HCT116 (cell line): Measurements from ENCODE around the gene MSMP. TPM values are rescaled to one million over a fixed set of nuclear protein-coding genes. Genes with fewer than 3 reads are reported as not detected.

ENCODE experiments used
- ATAC-seq: fragments of 200-7000 bp; cut with Tn5 transposase; 2 replicates; pipeline ENCODE4 v1.9.1; 2020; ENCODE audit warnings: mild to moderate bottlenecking, moderate library complexity
- BruUV-seq: library from RNA; stranded (reverse); fragments of 400-500 nt; replicated peaks from 2 replicates; lab custom pipeline; 2021; lab: Mats Ljungman, UMichigan
- CTCF ChIA-PET: fragments of 300-600 bp; sonication (Branson Sonifier 250); formaldehyde crosslinking; loops from one replicate; lab custom pipeline; 2021; ENCODE audit warnings: antibody characterized with exemption; lab: Charles Lee
- POLR2A ChIA-PET: fragments of 300-600, 350-600 bp; sonication (Branson Sonifier 250); formaldehyde crosslinking; loops from one replicate; lab custom pipeline; 2021; ENCODE audit warnings: antibody characterized with exemption; lab: Charles Lee
- RAD21 ChIA-PET, 2 experiments: fragments of 300-600 bp; sonication (Branson Sonifier 250); formaldehyde crosslinking; loops; one replicate each; lab custom pipeline; 2023; ENCODE audit warnings: low total read pairs in 2 of 2; ENCODE audit not compliant: uncharacterized antibody in 2 of 2, unreplicated experiment in 2 of 2, low non-redundant PET in 1 of 2; lab: Charles Lee
- DNase-seq: peaks from one replicate; pipeline ENCODE4 v3.0.0-alpha.2; 2010; ENCODE audit warnings: low read depth, low spot score
- H2AFZ ChIP-seq: fragments of 200-600 bp; shearing (Covaris generic), sonication (generic); 2 replicates; pipeline ENCODE4 v1.6.1; 2017; ENCODE audit warnings: low read depth, mixed run types, mixed read lengths, antibody characterized with exemption, low read length; ENCODE audit not compliant: poor library complexity, severe bottlenecking
- H3K27ac ChIP-seq: 2 replicates; pipeline ENCODE4 v1.5.1; 2012; ENCODE audit warnings: low read depth, low read length
- H3K27me3 ChIP-seq: fragments of 200-600 bp; sonication (generic); 2 replicates; pipeline ENCODE4 v1.6.1; 2016; ENCODE audit warnings: mixed run types, low read length, mixed read lengths; ENCODE audit not compliant: insufficient read depth
- H3K36me3 ChIP-seq, 2 experiments: fragments of 200-500 bp in 1 of 2; fragments of 200-600 bp in 1 of 2; sonication (Bioruptor generic) in 1 of 2; sonication (generic) in 1 of 2; 2 replicates each; pipeline versions ENCODE4 v1.5.1 to v1.6.1; 2014 to 2016; ENCODE audit warnings: low read length in 2 of 2, inconsistent platforms in 1 of 2, mixed read lengths in 1 of 2, mixed run types in 1 of 2; ENCODE audit not compliant: insufficient read depth in 2 of 2, control insufficient read depth in 1 of 2
- H3K4me1 ChIP-seq, 2 experiments: fragments of 200-600 bp in 1 of 2; sonication (generic) in 1 of 2; 2 replicates each; pipeline versions ENCODE4 v1.5.1 to v1.6.1; 2012 to 2017; ENCODE audit warnings: low read length in 2 of 2, inconsistent platforms in 1 of 2, mild to moderate bottlenecking in 1 of 2, mixed read lengths in 1 of 2, mixed run types in 1 of 2, moderate library complexity in 1 of 2; ENCODE audit not compliant: insufficient read depth in 2 of 2, control insufficient read depth in 1 of 2
- H3K4me2 ChIP-seq: fragments of 200-600 bp; sonication (generic); 2 replicates; pipeline ENCODE4 v1.6.1; 2017; ENCODE audit warnings: mixed run types, low read length, mixed read lengths
- H3K4me3 ChIP-seq, 2 experiments: fragments of 200-600 bp in 1 of 2; sonication (generic) in 1 of 2; replicated peaks in 1 of 2; 2 replicates each; pipeline ENCODE4 v1.5.1; 2011 to 2016; ENCODE audit warnings: low read length in 2 of 2, control low read depth in 1 of 2, low read depth in 1 of 2, mild to moderate bottlenecking in 1 of 2, mixed read lengths in 1 of 2, mixed run types in 1 of 2
- H3K79me2 ChIP-seq: fragments of 200-600 bp; sonication (generic); 2 replicates; pipeline ENCODE4 v1.6.1; 2017; ENCODE audit warnings: mild to moderate bottlenecking, mixed run types, low read length, moderate library complexity, mixed read lengths; ENCODE audit not compliant: insufficient read depth
- H3K9ac ChIP-seq: fragments of 200-600 bp; sonication (generic); 2 replicates; pipeline ENCODE4 v1.6.1; 2016; ENCODE audit warnings: low read length, mixed read lengths
- H3K9me2 ChIP-seq: fragments of 200-600 bp; sonication (generic), shearing (Covaris generic); 2 replicates; pipeline ENCODE4 v1.6.1; 2017; ENCODE audit warnings: mixed run types, mild to moderate bottlenecking, moderate library complexity; ENCODE audit not compliant: insufficient read depth
- H3K9me3 ChIP-seq, 2 experiments: fragments of 200-500 bp in 1 of 2; fragments of 200-600 bp in 1 of 2; sonication (Bioruptor generic) in 1 of 2; sonication (generic) in 1 of 2; 2 replicates each; pipeline ENCODE4 v1.6.1; 2014 to 2017; ENCODE audit warnings: low read length in 2 of 2, mixed read lengths in 2 of 2, inconsistent platforms in 1 of 2, low read depth in 1 of 2, mild to moderate bottlenecking in 1 of 2, mixed run types in 1 of 2, moderate library complexity in 1 of 2; ENCODE audit not compliant: control insufficient read depth in 1 of 2, insufficient read depth in 1 of 2
- H4K20me1 ChIP-seq: fragments of 200-600 bp; sonication (generic), shearing (Covaris generic); 2 replicates; pipeline ENCODE4 v1.6.1; 2017; ENCODE audit warnings: mixed run types, mild to moderate bottlenecking, moderate library complexity; ENCODE audit not compliant: insufficient read depth
- CBX3 ChIP-seq: IDR thresholded peaks from 2 replicates; pipeline ENCODE4 v1.6.1; 2012; ENCODE audit warnings: low read depth
- CEBPB ChIP-seq: IDR thresholded peaks from 2 replicates; pipeline ENCODE4 v1.6.1; 2012; ENCODE audit warnings: low read depth
- EZH2phosphoT487 ChIP-seq: fragments of 200-600 bp; IDR thresholded peaks from 2 replicates; pipeline ENCODE4 v1.6.1; 2018; ENCODE audit warnings: antibody characterized with exemption, borderline replicate concordance
- JUND ChIP-seq: IDR thresholded peaks from 2 replicates; pipeline ENCODE4 v1.6.1; 2012
- POLR2AphosphoS5 ChIP-seq: IDR thresholded peaks from 2 replicates; pipeline ENCODE4 v1.6.1; 2011; ENCODE audit warnings: mild to moderate bottlenecking, low read depth, low read length, moderate library complexity
- RAD21 ChIP-seq: IDR thresholded peaks from 2 replicates; pipeline ENCODE4 v1.6.1; 2012; ENCODE audit warnings: low read depth, mild to moderate bottlenecking
- TCF7L2 ChIP-seq: IDR thresholded peaks from 2 replicates; pipeline ENCODE4 v1.7.0; 2011; ENCODE audit warnings: borderline replicate concordance, inconsistent platforms; ENCODE audit not compliant: insufficient read depth, insufficient read length; ENCODE audit errors: extremely low read depth
- ZBTB33 ChIP-seq: IDR thresholded peaks from 2 replicates; pipeline ENCODE4 v1.6.1; 2011; ENCODE audit warnings: mild to moderate bottlenecking, low read length, moderate library complexity; ENCODE audit not compliant: insufficient replicate concordance; ENCODE audit errors: extremely low read depth
- ZFX ChIP-seq: fragments of 450-650 bp; IDR thresholded peaks from 2 replicates; pipeline ENCODE4 v1.6.1; 2017
- ZNF274 ChIP-seq: fragments of 200-500 bp; sonication (Bioruptor generic); IDR thresholded peaks from 2 replicates; pipeline ENCODE4 v1.6.1; 2014; ENCODE audit warnings: mild to moderate bottlenecking, low read depth, low read length, inconsistent platforms
- intact Hi-C: fragments of 100-400 bp; cut with micrococcal nuclease; formaldehyde crosslinking; loops from 2 replicates; pipeline ENCODE4 v1.10.0; 2022
- total RNA-seq: library from RNA; stranded (reverse); gene quantifications from one replicate; pipeline ENCODE4 v1.2.1, GENCODE V29; 2021; ENCODE audit not compliant: unreplicated experiment
- TF ChIP-seq, protein P1 (sequence below): IDR thresholded peaks from 2 replicates; pipeline ENCODE4 v1.6.1; 2012; ENCODE audit warnings: low read depth

Gene MSMP
- total RNA-seq, 1 experiment from 2014 or later, result 1.2 TPM

DNA sequence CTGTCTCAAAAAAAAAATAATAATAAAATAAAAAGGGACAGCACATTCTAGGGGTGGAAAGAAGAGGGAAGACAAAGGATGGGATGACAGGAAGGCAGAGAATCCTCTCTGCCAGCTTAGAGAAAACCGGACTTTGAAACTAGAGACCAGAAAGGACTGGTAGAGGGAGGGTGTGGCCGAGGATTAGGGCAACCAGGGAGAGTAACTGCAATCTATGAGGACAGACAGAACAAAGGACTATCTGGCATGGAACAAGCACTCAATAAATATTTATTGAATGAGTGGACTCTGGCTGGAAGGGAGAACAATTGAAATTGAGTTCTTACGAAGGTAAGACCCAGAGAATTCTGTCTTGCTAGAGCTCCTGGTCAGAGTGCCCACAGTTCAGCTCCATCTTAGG, 7.5 kb downstream of the MSMP start (continued):
- TF ChIP-seq, protein P1, sequence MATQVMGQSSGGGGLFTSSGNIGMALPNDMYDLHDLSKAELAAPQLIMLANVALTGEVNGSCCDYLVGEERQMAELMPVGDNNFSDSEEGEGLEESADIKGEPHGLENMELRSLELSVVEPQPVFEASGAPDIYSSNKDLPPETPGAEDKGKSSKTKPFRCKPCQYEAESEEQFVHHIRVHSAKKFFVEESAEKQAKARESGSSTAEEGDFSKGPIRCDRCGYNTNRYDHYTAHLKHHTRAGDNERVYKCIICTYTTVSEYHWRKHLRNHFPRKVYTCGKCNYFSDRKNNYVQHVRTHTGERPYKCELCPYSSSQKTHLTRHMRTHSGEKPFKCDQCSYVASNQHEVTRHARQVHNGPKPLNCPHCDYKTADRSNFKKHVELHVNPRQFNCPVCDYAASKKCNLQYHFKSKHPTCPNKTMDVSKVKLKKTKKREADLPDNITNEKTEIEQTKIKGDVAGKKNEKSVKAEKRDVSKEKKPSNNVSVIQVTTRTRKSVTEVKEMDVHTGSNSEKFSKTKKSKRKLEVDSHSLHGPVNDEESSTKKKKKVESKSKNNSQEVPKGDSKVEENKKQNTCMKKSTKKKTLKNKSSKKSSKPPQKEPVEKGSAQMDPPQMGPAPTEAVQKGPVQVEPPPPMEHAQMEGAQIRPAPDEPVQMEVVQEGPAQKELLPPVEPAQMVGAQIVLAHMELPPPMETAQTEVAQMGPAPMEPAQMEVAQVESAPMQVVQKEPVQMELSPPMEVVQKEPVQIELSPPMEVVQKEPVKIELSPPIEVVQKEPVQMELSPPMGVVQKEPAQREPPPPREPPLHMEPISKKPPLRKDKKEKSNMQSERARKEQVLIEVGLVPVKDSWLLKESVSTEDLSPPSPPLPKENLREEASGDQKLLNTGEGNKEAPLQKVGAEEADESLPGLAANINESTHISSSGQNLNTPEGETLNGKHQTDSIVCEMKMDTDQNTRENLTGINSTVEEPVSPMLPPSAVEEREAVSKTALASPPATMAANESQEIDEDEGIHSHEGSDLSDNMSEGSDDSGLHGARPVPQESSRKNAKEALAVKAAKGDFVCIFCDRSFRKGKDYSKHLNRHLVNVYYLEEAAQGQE, result no peak

DNA sequence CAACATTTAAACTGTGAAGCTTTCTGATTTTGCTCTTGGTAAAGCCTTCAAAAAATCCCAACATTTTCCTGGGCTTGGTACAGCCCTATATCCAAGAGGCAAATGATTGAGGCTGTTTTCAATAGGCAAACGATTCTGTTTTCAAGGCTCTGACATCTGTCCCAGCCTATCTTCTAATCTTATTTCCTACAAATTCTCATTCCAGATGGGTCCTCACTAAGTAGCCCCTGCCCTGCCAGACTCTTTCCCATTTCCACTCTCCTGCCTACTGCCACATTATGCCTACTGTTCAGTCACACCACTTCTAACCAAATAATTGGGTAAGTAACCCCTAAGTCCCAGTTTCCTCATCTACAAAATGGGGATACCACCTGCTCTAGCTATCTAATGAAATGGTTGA, 8.5 kb downstream of the MSMP start:
- RAD21 ChIA-PET, result no interaction called here
- ATAC-seq (no peak), DNase-seq (no peak)
- peaks cover 21 to 25% of the 10 kb centered on the region in 2 experiments for H3K4me1 ChIP-seq
- no peak overlapping the region for H3K9ac ChIP-seq
- H3K79me2 ChIP-seq, result peaks cover 75% of the 10 kb centered on the region
- no peaks in the 10 kb centered on the region for H3K27me3 ChIP-seq
- H3K36me3 ChIP-seq, result peaks cover 37 to 39% of the 10 kb centered on the region in 2 experiments; a peak in 3 of 4 replicates
- no peak overlapping the region for H3K4me3 ChIP-seq
- POLR2A ChIA-PET, result no interaction called here
- H3K27ac ChIP-seq, result no peak overlapping the region
- intact Hi-C loops, result no loop called here
- TF ChIP-seq, protein P1, result no peak
- no peak for TF ChIP-seq POLR2AphosphoS5
- TF ChIP-seq TCF7L2, result no peak
- TF ChIP-seq ZBTB33, result no peak
- no peak for TF ChIP-seq CEBPB
- no peak for TF ChIP-seq JUND
- TF ChIP-seq ZFX, result no peak
- no peak for TF ChIP-seq ZNF274
- TF ChIP-seq RAD21, result no peak
- no peak for TF ChIP-seq EZH2phosphoT487
- no peak for TF ChIP-seq CBX3
- H4K20me1 ChIP-seq, result peaks cover 7% of the 10 kb centered on the region; the same call in 1 of the 2 replicates
- no peaks in the 10 kb centered on the region for H3K9me3 ChIP-seq
- CTCF ChIA-PET, result no interaction called here
- no peaks in the 10 kb centered on the region for H3K9me2 ChIP-seq
- H2AFZ ChIP-seq, result no peak overlapping the region
- BruUV-seq, result no TSS peak
- H3K4me2 ChIP-seq, result no peak overlapping the region
